GM21786 (cell line): ENCODE data around the gene COX14.

ENCODE experiments used
- ATAC-seq: cut with Tn5 transposase; IDR thresholded peaks from one replicate; pipeline ENCODE4 v1.9.1; 2021; ENCODE audit not compliant: unreplicated experiment

The COX14 gene

DNA sequence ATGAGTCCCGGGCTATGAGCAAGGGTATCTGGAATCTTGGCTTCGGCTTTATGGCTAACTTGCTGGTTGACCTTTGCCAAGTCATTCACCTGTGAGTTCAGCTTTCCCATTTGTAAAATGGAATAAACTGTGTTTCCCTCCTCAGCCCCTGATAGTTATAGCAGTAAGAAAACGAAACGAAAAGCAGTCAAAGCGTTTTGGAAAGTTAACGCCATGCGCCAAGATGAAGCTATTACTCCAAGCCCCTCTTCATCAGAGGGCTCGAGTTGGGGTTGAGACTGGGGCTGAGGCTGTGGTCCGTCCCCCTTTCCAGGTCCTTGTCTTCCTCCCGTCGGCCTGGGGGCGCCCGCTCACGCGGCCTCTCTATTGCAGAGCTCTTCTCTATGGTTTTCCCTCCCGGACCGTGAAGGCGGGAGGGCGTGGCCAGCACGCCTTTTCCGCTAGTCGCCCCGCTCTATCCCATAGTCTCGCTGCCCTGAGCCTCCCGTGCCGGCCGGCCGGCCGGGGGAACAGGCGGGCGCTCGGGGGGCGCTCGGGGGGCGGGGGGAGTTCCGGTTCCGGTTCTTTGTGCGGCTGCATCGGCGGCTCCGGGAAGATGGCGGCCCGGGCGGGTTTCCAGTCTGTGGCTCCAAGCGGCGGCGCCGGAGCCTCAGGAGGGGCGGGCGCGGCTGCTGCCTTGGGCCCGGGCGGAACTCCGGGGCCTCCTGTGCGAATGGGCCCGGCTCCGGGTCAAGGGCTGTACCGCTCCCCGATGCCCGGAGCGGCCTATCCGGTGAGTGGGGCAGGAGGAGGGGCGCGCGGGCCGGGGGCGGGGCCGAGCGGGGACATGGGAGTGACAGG, 27.0 kb upstream of the COX14 start, which contains the start of gene SMARCD1:
Gene SMARCD1, plus strand, starts transcription at position 568 of the 840 bp plus-strand sequence. Its CDS starts 28 bp downstream, at position 596.
- ATAC-seq, result peak; percentile 87

DNA sequence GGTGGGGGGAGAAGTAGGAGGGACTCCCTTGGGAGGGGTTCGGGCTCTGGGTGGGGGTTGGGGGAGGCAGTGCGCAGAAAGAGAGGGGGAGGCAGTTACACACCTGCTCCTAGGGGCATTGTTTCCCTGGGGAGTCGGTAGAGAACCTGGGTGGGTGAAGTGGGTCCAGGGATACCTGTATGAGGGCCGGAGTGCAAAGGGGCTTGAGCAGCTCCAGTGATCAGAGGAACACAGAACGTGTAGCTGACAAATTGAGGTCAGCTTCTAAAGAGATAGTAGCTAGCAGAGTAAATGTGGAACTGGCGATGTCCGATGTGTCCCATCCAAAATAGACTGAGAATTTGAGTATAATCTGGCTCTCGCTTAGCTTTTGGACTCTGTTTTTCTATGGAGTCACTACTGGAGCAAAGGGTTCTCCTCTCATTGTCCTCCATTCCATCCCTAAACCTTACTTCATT, 26.4 kb upstream of the COX14 start:
- no peak for ATAC-seq

GRCh38 chr12:50086148-50086547, 25.9 kb upstream of the COX14 start:
- ATAC-seq, result no peak

- ATAC-seq, result no peak
Observed at GRCh38 chr12:50087151-50087550, 24.9 kb upstream of the COX14 start.

GRCh38 chr12:50087995-50088394, 24.0 kb upstream of the COX14 start:
- ATAC-seq, result no peak

DNA sequence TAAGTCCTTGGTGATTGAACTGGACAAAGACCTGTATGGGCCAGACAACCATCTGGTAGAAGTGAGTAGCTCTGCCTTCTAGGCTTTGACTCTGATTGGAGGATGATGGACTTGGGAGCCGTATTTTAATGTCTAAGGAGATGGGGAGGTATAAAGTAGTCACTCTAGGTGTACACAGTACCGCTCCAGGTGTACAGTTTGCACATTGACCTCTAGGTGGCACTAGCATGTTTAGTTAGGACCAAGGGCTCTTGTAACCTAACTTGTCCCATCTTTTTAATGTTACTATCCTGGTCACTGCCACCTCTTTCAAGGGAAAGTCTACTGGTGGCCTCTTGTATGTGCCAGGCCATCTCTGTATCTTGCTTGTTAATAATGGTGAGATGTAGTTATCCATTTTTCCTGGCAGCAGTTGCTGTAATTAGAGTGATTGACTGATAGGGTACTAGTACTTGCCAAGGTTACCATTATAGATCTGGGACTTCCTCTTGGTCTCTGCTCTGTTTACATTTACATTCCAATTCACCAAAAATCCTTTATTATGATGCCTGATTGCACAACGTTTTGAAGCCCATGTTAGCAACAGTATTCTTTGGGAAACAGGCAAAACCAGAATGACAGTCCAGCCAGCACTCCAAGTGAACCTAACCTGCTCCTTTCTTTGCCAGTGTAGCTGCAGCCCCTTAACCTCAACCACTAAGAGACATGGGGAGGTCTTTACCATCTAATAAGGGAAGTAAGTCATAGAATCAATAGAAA, 23.3 kb upstream of the COX14 start:
- ATAC-seq, result no peak

GRCh38 chr12:50089730-50090129, 22.3 kb upstream of the COX14 start:
- ATAC-seq, result no peak

DNA sequence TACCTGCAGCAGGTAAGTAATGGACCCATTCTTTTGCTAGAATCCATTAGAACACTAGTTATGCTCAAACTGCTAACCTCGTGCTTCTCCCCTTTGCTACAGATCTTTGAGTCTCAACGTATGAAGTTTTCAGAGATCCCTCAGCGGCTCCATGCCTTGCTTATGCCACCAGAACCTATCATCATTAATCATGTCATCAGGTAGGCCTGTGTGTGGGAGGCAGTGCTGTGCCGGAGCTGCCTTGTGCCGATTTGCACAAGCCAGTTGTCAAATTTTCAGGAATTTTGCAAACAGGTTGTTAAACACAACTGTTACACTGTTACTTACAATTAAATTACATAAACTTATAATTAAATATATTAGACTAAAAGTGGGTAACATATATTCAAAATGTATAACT, 21.6 kb upstream of the COX14 start:
- no peak for ATAC-seq

DNA sequence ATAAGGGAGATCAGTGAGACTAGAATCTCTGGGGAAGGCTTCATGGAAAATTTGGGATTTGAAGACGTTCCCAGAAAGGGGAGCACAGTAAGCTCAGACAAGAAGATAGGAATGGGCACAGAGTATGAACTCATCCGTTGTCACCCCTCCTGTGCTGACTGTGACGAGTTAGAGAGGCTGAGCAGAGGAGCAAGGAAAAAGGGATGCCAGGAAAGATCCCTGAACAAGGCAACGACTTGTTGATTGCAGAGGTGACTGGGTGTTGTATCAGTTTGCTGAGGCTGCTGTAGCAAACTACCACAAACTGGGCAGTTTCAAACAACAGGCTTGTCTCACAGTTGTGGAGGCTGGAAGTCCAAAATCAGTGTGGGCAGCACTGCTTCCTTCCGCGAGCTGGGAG, 14.1 kb upstream of the COX14 start:
- ATAC-seq, result no peak

DNA sequence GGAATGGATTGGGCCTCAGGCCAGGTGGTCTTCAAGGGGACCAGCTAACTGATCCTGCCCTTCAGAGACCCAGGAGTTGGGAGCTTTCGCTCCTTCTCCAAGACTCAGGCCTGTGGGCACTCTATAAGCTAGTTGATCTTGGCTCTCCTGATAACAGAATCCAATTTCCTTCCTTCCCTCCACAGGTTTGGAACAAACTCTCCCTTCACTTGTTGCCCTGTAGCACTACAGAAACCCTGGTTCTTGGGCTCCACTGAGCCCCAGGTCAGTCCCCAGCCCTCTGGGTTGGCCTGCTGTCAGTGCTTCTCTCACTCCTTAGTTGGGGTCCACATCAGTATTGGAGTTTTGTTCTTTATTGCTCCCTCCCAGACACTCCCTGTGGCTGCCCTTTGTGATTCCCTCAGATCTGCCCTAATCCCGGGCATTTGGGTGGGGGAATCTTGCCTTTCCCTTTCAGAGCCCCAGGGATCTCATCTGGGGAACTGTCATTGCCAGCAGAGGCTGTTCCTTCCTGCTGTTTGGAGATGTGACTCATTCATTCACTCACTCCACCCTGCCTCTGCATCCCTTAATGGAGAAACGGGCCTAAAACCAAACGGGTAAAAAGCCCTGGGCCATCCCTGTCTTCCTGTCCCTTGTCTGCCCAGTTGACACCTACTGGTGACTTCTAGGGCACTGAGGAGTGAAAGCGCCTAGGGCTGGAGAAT, 12.6 kb upstream of the COX14 start:
- no peak for ATAC-seq

GRCh38 chr12:50100561-50100960, 11.5 kb upstream of the COX14 start:
- ATAC-seq, result no peak

GRCh38 chr12:50101663-50102062, 10.4 kb upstream of the COX14 start:
- no peak for ATAC-seq

DNA sequence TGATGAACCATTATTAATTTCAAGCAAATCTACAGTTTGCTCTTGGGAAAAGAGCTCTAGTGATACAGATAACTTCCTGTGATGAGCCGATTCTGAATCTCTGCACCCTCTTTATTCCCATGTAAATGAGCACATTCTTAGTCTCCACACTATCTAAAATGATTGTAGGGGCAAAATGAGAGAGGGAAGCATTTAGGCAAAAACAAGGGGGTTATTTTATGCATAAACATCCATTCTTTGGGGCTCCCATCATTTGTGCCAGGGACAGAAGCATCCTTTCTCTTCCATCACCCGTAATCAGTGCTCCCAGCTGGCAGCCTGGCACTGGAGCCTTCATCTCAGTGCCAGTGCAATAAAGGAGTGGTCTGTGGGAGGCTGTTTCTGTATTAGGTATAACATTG, 9.9 kb upstream of the COX14 start:
- ATAC-seq, result no peak

GRCh38 chr12:50102646-50103309, 9.3 kb upstream of the COX14 start:
- ATAC-seq, result no peak

GRCh38 chr12:50103351-50103750, 8.7 kb upstream of the COX14 start:
- ATAC-seq, result no peak

GRCh38 chr12:50103767-50104321, 8.2 kb upstream of the COX14 start, which contains the start of gene GPD1:
Gene GPD1 (plus strand): TSS chr12:50104008. CDS start chr12:50104051, 43 bp downstream.
- ATAC-seq, result no peak

DNA sequence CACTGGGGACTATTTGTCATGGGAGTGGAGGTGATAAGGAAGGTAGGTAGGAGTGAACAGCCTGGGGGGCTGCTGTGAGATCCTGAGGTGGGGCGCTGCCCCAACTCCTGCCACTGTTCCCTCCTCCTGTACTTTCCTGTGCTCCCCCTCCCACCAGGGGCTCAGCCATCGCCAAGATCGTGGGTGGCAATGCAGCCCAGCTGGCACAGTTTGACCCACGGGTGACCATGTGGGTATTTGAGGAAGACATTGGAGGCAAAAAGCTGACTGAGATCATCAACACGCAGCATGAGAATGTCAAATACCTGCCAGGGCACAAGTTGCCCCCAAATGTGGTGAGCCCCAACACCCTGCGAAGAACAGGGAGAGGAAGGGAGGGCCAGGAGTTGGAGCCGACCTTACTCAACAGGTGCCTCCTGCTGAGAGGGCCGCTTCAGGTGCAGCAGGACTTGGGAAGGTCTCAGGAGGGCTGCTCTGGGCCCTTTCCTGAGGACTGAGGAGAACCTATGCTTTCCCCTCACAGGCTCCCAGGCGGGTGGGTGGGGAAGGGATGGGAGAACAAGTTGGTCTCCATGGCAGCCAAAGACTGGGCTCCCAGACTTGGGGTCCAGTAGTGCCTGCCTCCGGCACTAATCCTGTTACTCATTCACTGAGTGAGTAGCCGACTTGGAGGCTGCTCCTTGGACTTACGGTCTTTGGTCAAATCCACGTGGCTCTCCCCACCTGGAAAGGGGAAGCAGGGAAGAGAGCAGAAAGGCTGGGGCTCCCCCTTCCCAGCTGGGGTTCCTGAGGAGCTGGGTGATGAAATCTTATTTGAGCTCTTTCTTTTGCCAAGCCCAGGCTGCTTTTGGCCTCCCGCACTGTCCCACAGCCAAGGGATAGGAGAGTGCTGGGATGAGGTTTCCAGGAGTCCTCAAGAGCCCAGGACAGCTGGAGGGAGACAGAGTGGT, 7.3 kb upstream of the COX14 start:
- no peak for ATAC-seq

DNA sequence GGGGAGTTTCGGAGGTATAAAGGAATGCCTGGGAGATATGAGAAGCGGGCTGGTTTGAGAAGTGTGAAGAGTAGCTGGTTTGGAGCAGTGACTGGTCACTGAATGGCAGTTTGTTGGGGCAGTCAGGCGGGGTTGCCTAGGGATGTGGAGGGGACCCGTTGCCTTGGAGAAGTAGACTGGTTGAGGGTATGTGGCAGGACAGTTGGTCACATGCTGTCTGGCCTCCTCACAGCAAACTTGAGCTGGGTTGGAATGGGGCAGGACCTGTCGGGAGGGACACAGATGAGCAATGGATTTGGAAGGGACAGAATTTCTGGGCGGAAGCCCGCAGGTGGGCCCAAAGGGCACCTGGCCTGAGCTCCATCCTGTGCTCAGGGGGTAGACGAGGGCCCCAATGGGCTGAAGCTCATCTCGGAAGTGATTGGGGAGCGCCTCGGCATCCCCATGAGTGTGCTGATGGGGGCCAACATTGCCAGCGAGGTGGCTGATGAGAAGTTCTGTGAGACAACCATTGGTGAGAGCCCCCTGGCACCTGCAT, 6.1 kb upstream of the COX14 start:
- ATAC-seq, result no peak

- no peak for ATAC-seq
Observed at GRCh38 chr12:50106907-50107306, 5.1 kb upstream of the COX14 start.
